ENCODE measurements around the gene NADSYN1.

NADSYN1 gene

GRCh38 chr11:71474141-71474770 is 21.3 kb downstream of the NADSYN1 start:
- no peak for DNase-seq (ENCODE audit: low read depth)

- DNase-seq (ENCODE audit: low read depth): no peak
These were observed 21.9 kb downstream of the NADSYN1 start for GRCh38 chr11:71474771-71475483.

- no peak for DNase-seq (ENCODE audit: low read depth)
These were observed 23.0 kb downstream of the NADSYN1 start for GRCh38 chr11:71476031-71476430.

GRCh38 chr11:71476926-71477640 is 24.1 kb downstream of the NADSYN1 start:
- DNase-seq (ENCODE audit: low read depth): no peak

GRCh38 chr11:71477641-71478527 is 24.9 kb downstream of the NADSYN1 start:
- no peak for DNase-seq (ENCODE audit: low read depth)

GRCh38 chr11:71478528-71478840 is 25.5 kb downstream of the NADSYN1 start:
- DNase-seq (ENCODE audit: low read depth): no peak

- no peak for DNase-seq (ENCODE audit: low read depth)
These were observed 28.3 kb downstream of the NADSYN1 start for GRCh38 chr11:71481101-71481960.

GRCh38 chr11:71482216-71482615 is 29.2 kb downstream of the NADSYN1 start:
- no peak for DNase-seq (ENCODE audit: low read depth)

GRCh38 chr11:71482746-71483364 is 29.9 kb downstream of the NADSYN1 start:
- DNase-seq (ENCODE audit: low read depth): no peak

- DNase-seq (ENCODE audit: low read depth): no peak
These were observed 30.7 kb downstream of the NADSYN1 start for GRCh38 chr11:71483692-71484091.

GRCh38 chr11:71484248-71485062 is 31.5 kb downstream of the NADSYN1 start:
- DNase-seq (ENCODE audit: low read depth): no peak

GRCh38 chr11:71485063-71485399 is 32.0 kb downstream of the NADSYN1 start:
- no peak for DNase-seq (ENCODE audit: low read depth)

GRCh38 chr11:71485466-71485865 is 32.5 kb downstream of the NADSYN1 start:
- no peak for DNase-seq (ENCODE audit: low read depth)

- no peak for DNase-seq (ENCODE audit: low read depth)
These were observed 33.3 kb downstream of the NADSYN1 start for GRCh38 chr11:71486320-71486719.

- no peak for DNase-seq (ENCODE audit: low read depth)
These were observed 35.8 kb downstream of the NADSYN1 start for GRCh38 chr11:71488681-71489270.

GRCh38 chr11:71489311-71490043 is 36.5 kb downstream of the NADSYN1 start:
- peak; percentile 89 for DNase-seq (ENCODE audit: low read depth)

- DNase-seq (ENCODE audit: low read depth): no peak
These were observed 37.2 kb downstream of the NADSYN1 start for GRCh38 chr11:71490044-71490730.

- no peak for DNase-seq (ENCODE audit: low read depth)
These were observed 37.9 kb downstream of the NADSYN1 start for GRCh38 chr11:71490731-71491390.

Measured in iris pigment epithelial cell (primary cell).